Activated CD4-positive, alpha-beta T cell treated with anti-CD3 and anti-CD28 coated beads, Interleukin-2, amount 50 U/mL, for 24 hours (primary cell): ENCODE measurements around the gene PTPRN2.
"Not testable (repeated sequence)": the region's sequence is repeated elsewhere in the genome, so short reads cannot be mapped to it uniquely, and the experiment has no call there.

Experiments
- DNase-seq, 2 donors: peaks; one replicate each; pipeline ENCODE4 v3.0.0-alpha.2; 2020; ENCODE audit warnings: low read depth in 1 of 2, low spot score in 1 of 2

The PTPRN2 gene

DNA sequence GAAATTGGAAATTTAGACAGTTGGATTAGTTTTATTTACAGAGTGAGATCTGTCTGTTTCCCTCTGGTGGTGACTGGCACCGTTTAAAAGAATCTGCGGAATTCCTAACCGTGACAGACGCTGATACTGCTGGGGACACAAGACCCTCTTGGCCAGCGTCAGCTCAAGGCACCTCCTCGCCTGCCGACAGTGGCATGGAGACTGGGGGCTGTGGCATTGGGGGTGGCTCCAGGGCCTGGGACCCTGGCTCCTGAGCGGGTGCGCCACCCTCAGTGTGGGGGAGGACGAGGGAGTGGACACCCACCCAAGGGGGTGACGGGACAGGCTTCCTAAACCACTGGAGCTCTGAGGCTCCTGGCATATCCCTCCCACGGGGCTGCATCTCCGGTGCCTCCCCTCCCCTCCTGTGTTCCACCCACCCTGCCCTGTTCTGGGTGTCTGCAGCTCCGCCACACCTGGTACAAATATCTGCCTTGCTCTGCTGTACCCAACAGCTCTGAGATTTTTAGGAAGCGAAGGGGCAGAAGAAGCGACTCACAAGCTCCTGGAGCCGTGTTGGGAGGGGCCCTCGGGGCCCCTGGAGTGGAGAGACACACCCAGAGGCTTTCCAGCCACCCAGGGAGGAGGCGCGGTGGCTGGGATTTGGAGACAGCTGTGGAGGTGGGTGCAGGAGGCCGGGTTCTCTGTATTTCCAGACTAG is 1072.1 kb downstream of the PTPRN2 start:
- no peak for DNase-seq

DNA sequence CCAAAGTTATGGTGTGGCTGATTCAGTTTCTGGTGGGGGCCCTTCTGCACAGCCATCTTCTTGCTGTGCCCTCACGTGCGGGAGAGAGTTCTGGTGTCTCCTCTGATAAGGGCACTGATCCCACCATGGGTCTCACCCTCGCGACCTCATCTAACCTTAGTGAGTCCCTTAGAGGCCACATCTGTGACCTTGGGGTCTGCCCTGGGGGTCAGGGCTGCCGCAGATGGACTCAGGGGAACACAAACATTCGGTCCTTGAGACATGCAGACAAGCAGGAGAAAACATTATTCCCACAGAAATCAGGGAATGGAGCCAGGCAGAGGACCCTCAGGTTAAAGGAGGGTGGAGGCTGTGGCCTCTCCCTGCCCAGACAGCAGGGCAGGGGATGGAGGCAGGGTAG is 1072.9 kb downstream of the PTPRN2 start:
- DNase-seq, result no peak

DNA sequence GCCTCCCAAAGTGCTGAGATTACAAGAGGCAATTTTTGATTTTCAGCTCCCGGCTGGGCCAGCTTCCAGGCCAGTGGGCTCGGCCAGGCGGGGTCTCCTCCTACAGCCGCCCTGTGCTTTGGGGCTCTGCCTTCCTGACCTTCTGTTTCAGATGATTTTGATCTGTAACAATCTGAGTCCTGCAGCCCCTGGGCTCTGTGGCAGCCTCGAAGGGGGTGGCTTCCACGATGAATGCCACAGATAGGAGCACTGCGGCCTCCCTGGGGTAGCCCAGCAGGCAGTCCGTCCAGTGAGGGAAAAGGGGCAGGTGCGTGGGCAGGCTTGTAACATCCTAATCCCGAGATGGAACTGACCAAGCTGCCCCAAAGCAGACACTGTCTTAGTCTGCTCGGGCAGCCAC is 1073.3 kb downstream of the PTPRN2 start:
- no peak for DNase-seq

DNA sequence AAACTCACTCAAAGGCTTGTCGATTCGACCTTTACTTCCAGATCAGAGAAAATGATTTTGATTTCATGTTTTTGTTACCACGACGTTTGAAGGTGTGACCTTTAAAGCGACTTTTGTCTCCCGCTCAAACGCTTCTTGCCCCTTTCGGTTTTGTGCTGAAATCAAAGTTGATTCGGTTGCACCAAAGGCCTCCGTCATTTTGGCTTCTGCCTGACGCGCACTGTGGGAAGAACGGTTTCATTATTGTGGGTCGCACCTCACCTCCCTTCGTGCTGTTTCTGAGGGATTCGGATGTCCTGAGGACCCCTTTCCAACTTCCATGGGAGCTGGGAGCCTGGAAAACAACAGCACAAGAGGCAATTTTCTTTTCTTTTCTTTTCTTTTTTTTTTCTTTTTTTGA is 1073.9 kb downstream of the PTPRN2 start:
- no peak for DNase-seq

DNA sequence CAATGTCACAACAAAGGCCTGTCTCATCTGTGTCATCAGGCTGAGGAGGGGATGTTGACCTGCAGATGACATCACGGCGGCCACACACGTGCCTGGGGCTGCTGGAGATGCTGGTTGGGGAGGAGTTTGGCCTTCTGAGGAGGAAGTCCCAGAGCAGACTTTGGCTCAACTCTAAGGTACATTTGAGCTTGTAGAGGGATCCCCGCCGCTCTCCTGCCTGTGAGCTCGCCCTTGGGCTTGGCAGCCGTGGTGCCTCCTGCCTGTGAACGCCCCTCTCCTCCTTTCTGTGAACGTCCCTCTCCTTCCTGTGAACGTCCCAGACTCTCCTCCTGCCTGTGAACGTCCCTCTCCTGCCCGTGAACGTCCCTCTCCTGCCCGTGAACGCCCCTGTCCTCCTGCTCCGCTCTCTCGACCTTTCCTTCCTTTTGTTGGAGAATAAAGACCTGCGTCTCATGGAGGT is 1074.4 kb downstream of the PTPRN2 start:
- no peak for DNase-seq

DNA sequence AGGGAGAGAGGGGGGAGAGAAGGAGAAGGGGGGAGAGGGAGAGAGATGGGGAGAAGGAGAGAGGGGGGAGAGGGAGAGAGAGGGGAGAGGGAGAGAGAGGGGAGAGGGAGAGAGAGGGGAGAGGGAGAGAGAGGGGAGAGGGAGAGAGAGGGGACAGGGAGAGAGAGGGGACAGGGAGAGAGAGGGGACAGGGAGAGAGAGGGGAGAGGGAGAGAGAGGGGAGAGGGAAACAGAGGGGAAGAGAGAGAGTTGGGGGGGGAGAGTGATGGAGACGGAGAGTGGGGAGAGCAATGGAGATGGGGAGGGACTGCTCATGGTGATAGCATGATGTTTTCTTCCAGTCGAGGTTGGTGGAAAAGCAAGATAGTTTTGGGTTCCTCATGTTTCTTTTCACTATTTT is 1078.4 kb downstream of the PTPRN2 start:
- no peak for DNase-seq

DNA sequence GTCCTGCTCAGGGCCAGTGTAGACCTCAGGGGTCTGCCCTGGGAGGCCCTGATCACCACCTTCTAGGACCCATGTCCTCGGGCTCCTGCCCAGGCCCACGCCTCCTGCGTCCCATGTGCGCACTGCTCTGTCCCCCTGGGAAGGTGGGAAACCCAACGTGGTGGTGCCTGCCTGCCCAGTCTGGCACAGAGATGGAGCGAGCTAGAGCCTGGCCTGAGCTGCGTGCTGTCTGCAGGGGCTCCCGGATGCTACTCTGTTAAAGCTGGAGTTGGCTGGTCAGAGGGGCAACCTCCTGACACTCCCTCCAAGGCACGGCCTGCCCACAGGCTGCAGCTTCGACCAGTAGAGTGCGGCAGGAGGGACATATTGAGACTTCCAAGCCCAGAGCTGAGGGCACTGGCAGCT is 1079.1 kb downstream of the PTPRN2 start:
- DNase-seq, result no peak

DNA sequence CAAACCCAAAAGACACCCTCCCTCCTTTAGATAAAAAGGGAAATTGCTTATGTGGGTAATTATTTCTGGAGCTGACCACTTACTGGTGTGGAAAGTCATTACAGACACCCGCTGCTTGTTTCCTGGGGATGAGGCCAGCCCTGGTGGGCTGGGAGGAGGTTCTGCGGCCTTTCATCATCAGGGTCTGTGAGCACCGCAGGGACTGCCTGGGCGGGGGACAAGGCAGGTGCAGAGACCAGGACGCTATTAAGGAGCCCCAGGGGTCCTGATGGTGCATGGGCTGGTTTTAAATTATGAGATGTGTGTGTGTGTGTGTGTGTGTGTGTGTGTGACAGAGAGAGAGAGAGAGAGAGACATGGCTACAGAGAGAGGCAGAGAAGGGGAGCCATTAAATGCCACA is 1079.6 kb downstream of the PTPRN2 start:
- no peak for DNase-seq

DNA sequence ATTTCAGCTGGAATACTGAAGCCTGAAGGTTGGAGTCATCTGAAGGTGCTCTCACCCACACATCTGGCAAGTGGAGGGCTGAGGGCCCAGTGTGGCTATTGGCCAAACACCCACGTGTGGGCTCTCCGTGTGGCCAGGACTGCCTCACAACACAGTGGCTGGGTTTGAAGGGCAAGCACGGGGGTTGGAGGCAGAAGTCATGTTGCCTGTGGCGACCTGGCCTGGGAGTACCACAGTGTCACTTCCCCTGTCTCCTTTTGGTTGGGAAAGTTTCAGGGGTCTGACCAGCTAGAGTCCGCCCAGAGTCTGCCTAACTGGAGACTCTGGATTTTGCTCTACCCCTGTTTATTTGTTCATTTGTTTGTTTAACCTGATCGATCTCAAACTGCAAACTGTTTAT is 1081.4 kb downstream of the PTPRN2 start:
- no peak for DNase-seq

DNA sequence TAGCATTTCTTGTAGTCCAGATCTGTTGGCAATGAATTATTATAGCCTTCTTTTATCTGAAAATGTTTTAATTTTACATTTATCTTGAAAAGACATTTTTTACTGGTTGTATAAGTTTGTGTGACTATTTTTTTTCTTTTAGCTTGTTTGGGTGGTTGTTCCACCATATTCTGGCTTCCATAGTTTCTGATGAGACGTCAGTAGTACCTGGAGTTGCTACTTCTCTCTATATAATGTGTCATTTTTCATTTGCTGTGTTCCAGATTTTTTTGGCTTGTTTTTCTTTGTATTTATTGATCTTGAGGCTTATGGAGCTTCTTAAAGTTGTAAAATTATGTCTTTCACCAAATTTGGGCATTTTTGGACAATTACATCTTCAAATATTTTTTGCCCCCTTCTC is 1082.0 kb downstream of the PTPRN2 start:
- no peak for DNase-seq

DNA sequence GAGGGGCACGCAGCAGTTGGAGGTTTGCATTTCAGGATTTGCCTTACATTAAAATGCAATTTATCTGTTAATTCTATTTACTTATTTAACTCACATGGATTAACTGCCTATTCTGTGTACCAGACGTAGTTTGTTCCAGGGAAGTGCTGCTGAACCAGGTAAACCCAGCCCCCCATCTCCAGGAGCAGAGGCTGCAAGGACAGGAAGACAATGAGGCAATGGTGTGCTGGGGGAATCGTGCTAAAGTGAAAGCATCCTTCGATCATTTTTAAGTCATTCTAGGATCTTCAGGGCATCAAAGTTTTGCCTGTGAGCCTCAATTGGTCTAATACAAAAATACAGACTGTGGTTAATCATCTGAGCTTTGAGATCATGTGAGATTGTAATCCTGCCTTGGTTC is 1084.4 kb downstream of the PTPRN2 start:
- DNase-seq, result no peak

DNA sequence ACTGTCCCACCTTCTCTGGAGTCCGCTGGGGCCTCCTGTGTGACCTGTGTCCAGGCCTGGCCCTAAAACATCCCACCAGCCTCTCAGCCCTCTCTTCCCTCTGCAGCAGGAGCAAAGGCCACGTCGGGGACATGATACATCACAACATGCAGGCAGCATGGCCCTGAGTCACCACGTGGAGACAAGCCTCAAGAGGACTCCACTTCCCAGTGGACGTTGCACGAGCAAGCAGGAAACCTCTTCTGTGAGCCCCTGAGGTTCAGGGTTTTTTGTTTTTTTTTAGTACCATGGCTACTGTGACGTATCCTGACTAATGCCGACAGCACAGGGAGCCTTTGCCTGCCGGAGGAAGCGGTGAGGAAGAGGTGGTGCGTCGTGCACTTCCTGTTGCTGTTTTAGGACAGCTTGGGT is 1084.9 kb downstream of the PTPRN2 start:
- peak in 1 of 2 donors; percentile 45 for DNase-seq

DNA sequence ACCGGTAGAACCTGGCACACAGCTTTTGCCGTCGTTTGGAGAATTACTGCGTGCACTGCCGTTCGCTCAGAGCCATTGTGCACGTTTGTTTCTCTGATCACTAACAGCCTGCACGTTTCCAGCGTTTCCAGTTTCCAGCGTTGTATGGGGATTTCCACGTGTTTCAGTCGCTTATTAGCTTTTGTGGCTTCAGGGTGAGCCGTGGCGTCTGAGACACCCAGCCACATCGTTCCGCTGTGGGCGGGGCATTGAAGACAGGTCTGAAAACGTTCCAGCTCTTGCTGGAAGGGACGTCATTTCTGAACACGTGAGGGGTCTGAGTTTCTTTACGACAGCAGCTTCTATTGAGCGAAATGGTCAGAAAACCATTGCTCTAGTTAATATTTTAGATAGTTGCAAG is 1086.0 kb downstream of the PTPRN2 start:
- DNase-seq, result no peak

DNA sequence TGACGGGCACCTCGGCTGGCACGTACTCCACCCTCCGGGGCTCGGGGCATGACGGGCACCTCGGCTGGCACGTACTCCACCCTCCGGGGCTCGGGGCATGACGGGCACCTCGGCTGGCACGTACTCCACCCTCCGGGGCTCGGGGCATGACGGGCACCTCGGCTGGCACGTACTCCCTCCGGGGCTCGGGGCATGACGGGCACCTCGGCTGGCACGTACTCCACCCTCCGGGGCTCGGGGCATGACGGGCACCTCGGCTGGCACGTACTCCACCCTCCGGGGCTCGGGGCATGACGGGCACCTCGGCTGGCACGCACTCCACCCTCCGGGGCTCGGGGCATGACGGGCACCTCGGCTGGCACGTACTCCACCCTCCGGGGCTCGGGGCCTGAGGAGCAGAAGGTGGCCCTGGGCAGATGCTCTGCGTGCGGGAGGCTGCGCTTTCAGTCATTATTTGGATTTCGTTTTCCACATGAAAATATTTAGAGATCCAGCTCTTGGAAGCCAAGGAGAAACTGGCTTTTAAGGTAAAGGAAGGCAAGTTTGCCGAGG is 1086.6 kb downstream of the PTPRN2 start:
- DNase-seq, result not testable (repeated sequence)

DNA sequence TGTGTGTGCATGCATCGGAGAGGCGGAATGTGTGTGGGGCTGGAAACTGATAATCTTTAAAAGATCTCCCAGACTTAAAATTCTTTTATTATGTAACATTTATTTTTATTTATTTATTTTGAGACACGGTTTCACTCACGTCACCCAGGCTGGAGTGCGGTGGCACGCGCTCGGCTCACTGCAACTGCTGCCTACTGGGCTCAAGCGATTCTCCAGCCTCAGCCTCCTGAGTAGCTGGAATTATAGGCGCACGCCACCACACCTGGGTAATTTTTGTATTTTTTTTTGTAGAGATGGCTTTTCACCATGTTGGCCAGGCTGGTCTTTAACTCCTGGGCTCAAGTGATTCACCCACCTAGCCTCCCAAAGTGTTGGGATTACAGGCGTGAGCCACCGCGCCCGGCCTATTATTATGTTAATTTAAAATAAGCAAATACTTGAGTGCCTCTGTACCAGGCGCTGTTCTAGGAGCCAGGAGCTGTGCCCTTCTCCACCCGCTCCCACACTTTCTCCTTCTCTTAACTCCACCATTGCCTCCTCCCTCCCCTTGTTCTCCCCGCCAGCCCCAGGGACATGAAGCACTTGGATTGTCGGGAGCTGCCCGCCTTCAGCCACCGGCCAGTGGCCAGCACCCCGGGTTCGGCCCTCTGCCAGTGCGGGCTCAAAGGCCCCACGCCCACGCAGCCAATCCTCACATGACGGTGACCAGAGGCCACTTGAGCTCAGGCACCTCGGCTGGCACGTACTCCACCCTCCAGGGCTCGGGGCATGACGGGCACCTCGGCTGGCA is 1087.3 kb downstream of the PTPRN2 start:
- DNase-seq, result no peak

DNA sequence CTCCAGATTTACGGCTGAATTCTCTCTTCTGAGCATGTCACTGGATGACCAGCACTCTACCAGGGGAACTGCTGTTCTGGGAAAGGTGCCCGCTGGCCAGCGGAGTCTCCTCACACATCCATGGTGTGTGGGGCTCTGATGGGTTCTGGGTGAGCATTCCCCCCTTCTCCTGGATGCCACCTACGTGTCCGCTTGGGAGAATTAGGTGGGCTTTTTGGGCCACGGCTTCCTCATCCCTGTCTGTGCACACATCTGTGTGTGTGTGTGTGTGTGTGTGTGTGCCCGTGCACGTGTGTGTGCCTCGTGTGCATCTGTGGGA is 1087.8 kb downstream of the PTPRN2 start:
- no peak for DNase-seq

DNA sequence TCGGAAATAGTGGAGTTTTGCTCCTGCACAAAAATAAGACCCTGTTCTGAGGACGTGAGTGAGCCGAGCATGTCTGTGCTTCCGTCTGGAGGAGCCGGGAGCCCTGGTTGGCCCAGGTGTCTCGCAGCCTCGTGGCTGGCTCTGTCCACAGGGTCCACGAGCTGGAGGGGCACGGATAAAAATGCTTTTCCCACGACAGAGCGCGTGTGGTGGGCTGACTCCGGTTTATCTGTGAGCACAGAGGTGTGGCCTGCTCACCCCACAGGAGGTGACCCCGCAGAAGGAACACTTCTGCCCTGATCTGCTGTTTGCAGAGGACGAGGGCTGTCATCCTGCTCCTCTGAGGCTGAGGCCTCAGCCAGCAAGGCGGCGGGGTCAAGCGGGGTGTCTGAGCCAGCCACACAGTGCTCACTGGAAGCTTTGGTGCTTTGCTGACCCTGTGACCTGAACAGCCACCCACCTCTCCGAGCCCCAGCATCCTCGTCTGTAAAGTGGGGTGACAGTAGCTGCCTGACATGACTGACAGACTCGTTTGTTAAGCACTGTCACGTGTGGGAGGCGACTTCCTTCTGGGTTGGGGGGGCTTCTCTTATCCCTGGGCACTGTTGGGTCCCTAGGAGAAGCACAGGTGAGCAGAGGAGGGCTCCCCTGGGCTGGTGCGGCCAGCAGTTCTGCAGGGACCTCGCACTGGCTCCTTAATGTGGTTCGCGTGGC is 1088.3 kb downstream of the PTPRN2 start:
- DNase-seq, result no peak

DNA sequence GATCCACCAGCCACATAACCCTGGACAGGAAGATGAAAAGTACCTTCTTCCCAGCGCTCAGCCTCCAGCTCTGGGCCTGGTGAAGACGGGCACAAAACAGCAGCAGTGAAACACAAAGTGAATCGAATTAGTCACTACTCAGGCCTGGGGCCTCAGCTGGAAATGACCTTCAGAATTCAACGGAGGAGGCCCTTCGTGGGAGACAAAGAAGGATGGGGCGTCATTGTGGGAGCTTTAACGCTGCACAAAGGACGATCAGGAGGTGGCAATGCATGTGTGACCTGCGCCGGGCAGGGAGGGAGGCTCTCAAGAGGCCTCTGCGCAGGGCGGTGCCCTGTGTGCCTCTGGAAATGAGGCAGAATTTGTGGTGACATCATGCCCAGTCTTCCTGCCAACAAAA is 1089.0 kb downstream of the PTPRN2 start:
- no peak for DNase-seq

DNA sequence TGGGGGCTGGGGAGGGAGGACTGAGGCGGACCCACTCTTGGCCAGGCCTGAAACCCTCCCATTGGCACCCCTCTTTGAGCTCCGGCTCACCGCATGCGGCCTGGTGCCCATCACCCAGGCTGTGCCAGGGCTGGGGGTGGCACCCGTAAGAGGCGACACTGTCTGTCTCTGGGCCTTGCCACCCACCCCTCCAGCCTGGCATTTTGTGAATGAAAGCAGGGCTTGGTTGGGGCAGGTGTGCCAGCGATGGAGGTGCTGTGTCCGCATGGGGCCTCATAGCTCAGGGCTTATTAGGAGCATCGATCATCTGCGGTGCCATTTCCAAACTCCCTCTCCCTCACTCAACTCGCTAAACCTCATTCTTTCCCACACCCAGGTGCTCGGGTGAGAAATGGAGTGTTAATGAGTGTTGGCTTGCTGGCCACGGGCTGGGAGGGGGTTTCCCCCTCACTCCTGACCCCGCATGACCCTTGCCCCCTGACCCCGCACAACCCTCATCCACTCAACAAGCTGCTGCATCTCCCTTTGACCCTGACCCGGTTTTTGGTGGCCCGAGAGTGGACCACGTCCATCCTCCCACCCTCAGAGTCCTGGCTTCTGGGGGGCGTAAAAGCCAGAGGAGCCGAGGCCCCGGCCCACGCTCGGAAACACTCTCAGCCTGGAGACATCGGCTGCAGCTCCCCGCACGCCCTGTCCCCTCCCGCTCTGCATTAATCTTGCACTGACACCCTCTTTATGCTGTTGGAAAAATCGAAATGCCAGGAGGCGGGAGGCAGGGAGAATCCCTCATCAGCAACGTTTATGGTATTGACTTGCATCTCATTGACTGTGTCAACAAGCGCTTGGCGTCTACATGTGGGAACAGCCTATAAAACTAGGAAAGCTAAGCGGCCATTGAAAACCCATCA is 1089.6 kb downstream of the PTPRN2 start:
- DNase-seq, result no peak

DNA sequence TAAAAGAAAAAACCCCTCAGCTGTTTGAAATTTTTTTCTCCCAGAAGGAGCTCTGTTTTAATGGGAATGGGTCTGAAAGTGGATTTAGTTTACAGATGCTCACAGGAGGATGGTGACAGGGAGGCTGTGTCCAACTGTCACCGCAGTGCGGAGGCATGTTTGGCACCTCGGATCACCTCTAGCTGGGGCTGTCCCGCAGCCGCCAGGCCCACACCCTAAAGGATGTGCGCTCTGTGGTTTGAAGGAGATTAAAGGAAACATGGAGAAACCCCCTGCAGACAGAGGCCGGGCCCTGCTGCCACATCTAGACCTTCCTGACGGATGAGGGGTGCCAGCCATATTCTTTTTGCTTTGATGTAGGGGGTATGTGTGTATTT is 1090.3 kb downstream of the PTPRN2 start:
- DNase-seq, result no peak
